Measurements from ENCODE around the gene PLEKHA8. TPM values are rescaled to one million over a fixed set of nuclear protein-coding genes. Genes with fewer than 3 reads are reported as not detected.

PLEKHA8 gene
- total and polyA plus RNA-seq, 10 of the 15 experiments (the other 5 are each of a cell fraction or from before 2014, with no cell fraction given): 1.1 to 13.2 (median 5.7) TPM

- intact Hi-C loops (cut with micrococcal nuclease; ENCODE audit: unreplicated experiment): no loop called here
- Histone ChIP-seq H3K4me1 (ENCODE audit: control insufficient read depth, insufficient read depth, low read length) (peaks cover 15% of the 10 kb centered on the region), H3K27me3 (replicated peaks in 1 of 2; ENCODE audit: control insufficient read depth in 2 of 2, insufficient read depth in 2 of 2, low read length in 1 of 2) (no peaks in the 10 kb centered on the region), H3K9me3 (replicated peaks; ENCODE audit: control insufficient read depth, insufficient read depth, low read length) (no peaks in the 10 kb centered on the region), H3K4me2 (ENCODE audit: control insufficient read depth, insufficient read depth) (no peak overlapping the region), H3K4me3 (no peak overlapping the region), H4K20me1 (ENCODE audit: control insufficient read depth, insufficient read depth) (no peaks in the 10 kb centered on the region), H3K27ac (ENCODE audit: control insufficient read depth, insufficient read depth) (no peak overlapping the region), H2AFZ (ENCODE audit: control insufficient read depth, low read depth, low read length) (no peak overlapping the region), H3K79me2 (ENCODE audit: control insufficient read depth, insufficient read depth, low read length) (no peaks in the 10 kb centered on the region), H3K9ac (ENCODE audit: control insufficient read depth, insufficient read depth, low read length) (no peak overlapping the region), H3K36me3 (ENCODE audit: control insufficient read depth in 2 of 2, insufficient read depth in 2 of 2, low read length in 1 of 2) (no peaks in the 10 kb centered on the region)
- FAIRE-seq (no peak), ATAC-seq (no peak), DNase-seq (ENCODE audit: low read depth, low spot score) (no peak)
- ChIA-PET POLR2A (interaction anchor here (0.7 kb wide), 1 partner anchor 100 kb away, joined by 3 read pairs; no protein-coding TSS in a partner anchor), RAD21 (ENCODE audit: unreplicated experiment) (interaction anchor here (0.9 to 7.5 kb wide), 6 partner anchors 11 to 149 kb away, joined by 3 to 75 read pairs (median 4); no protein-coding TSS in a partner anchor), CTCF (interaction anchor here (0.7 to 5.3 kb wide), 6 partner anchors 9 to 276 kb away, joined by 3 to 30 read pairs (median 3); no protein-coding TSS in a partner anchor), SMC1A (ENCODE audit: uncharacterized antibody, unreplicated experiment) (interaction anchor here (0.8 to 4.0 kb wide), 13 partner anchors 9 to 296 kb away, joined by 3 to 26 read pairs (median 4); no protein-coding TSS in a partner anchor)
- TF ChIP-seq USF1 (IDR thresholded peaks at IDR 0.05; ENCODE audit: borderline replicate concordance, extremely low read length, insufficient read depth, low read depth, low read length) (no peak), CREM (IDR thresholded peaks at IDR 0.05; ENCODE audit: low read depth) (no peak), RBBP5 (conservative IDR thresholded peaks at IDR 0.05) (no peak), MXI1 (IDR thresholded peaks at IDR 0.05; ENCODE audit: low read depth, low read length) (no peak), IKZF2 (IDR thresholded peaks at IDR 0.05) (no peak), USF2 (IDR thresholded peaks at IDR 0.05; ENCODE audit: borderline replicate concordance, low read depth, low read length) (no peak), RELA (IDR thresholded peaks at IDR 0.05; ENCODE audit: borderline replicate concordance, partially characterized antibody) (no peak), PAX8 (IDR thresholded peaks at IDR 0.05) (no peak), TCF7 (IDR thresholded peaks at IDR 0.05; ENCODE audit: borderline replicate concordance) (no peak), PKNOX1 (IDR thresholded peaks at IDR 0.05) (no peak), MLLT1 (IDR thresholded peaks at IDR 0.05) (no peak), NRF1 (conservative IDR thresholded peaks at IDR 0.05; ENCODE audit: low read depth, low read length) (no peak), EZH2 (IDR thresholded peaks at IDR 0.05; ENCODE audit: borderline replicate concordance, control insufficient read depth, low read depth, low read length) (no peak)
- WGBS (ENCODE audit: insufficient coverage, insufficient replicate concordance, low lambda C conversion rate, missing lambda C conversion rate): 69% methylated on average over 13 of the region's 13 CpGs
- in situ Hi-C loops (cut with MboI): no loop called here
- BruUV-seq (replicated peaks): no TSS peak
Measured at GRCh38 chr7:30173058-30173897, 145.1 kb downstream of the PLEKHA8 start.
